Right renal pelvis (tissue), 4 donors: ENCODE measurements around the gene ATP12A. TPM values are rescaled to one million over a fixed set of nuclear protein-coding genes. Genes with fewer than 3 reads are reported as not detected.
"Not testable (repeated sequence)": the region's sequence is repeated elsewhere in the genome, so short reads cannot be mapped to it uniquely, and the experiment has no call there.

Experiments used
- DNase-seq, 4 donors: peaks; one replicate each; pipeline ENCODE4 v3.0.0-alpha.2; 2013; ENCODE audit warnings: low read depth in 4 of 4, low spot score in 3 of 4, missing footprints in 1 of 4
- polyA plus RNA-seq, 4 donors: library from polyadenylated mRNA; unstranded; fragments of 120-200 nt; gene quantifications; one replicate each; pipeline ENCODE4 v1.2.1, GENCODE V29; 2013; ENCODE audit not compliant: insufficient read length in 4 of 4

Gene ATP12A
- polyA plus RNA-seq, 4 donors: 9.8 to 29.3 (median 19.9) TPM

DNA sequence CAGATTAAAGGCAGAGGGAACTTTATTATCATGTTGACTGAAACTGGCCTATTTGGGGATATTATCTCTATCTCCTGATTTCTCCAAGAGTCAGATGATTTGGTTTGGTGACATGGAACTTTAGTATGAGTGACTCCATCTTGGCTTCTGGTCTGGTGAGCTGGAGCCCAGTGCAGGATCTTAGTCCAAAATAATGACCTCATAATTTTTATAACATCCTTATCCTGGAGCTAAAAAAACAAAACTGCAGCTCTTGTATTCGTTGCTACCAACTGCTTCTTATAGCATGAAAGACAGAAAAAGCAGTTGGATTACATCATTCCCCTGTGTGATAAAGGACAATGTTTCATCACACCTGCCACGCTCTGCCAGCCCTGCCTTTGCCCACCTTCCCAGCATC is 44.5 kb downstream of the ATP12A start:
- DNase-seq: no peak

DNA sequence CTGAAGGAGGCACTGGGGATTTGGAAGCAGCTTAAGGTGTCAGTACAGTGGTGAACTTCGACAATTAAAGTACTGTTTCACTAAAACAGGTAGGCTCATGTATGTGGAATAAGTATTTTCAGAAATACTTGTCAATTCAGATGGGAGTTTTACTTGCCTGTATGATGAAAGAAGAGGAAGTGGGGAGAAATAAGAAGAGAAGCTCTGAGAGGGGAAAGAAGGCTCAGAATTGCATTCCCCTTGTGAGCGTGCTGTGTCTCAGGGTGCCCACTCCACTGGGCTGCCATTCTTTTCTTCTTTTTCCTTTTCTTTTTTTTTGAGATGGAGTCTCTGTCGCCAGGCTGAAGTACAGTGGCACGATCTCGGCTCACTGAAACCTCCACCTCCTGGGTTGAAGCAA is 45.2 kb downstream of the ATP12A start:
- no peak for DNase-seq

- peak; percentile 45 to 67 (median 59) for DNase-seq
Observed at GRCh38 chr13:24727731-24728601, 47.8 kb downstream of the ATP12A start.

DNA sequence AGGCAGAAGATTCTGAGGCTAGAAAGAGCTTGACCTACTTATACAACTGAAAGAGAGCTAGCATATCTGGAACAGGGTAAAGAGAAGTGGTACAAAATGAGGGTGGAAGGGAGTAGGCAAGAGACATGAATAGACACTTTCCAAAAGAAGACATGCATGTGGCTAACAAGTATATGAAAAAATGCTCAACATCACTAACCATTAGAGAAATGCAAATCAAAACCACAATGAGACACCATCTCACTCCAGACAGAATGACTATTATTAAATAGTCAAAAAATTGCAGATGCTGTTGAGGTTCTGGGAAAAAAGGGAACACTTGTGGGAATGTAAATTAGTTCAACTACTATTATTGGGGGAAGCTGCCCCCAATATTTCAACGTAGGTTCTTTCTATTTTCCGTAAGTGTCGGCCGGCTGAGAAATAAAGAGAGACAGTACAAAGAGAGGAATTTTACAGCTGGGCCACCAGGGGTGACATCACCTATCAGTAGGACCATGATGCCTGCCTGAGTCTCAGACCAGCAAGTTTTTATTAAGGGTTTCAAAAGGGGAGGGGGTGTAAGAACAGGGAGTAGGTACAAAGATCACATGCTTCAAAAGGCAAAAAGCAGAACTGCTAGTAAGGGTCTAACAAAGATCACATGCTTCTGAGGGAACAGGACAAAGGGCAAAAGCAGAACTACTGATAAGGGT is 50.8 kb downstream of the ATP12A start:
- not testable (repeated sequence) for DNase-seq

- DNase-seq: no peak
Observed at GRCh38 chr13:24734950-24735349, 54.7 kb downstream of the ATP12A start.

- DNase-seq: no peak
Observed at GRCh38 chr13:24737042-24737441, 56.8 kb downstream of the ATP12A start.

GRCh38 chr13:24738366-24738847 is 58.2 kb downstream of the ATP12A start:
- DNase-seq: no peak

- no peak for DNase-seq
Observed at GRCh38 chr13:24740014-24740890, 60.0 kb downstream of the ATP12A start.

DNA sequence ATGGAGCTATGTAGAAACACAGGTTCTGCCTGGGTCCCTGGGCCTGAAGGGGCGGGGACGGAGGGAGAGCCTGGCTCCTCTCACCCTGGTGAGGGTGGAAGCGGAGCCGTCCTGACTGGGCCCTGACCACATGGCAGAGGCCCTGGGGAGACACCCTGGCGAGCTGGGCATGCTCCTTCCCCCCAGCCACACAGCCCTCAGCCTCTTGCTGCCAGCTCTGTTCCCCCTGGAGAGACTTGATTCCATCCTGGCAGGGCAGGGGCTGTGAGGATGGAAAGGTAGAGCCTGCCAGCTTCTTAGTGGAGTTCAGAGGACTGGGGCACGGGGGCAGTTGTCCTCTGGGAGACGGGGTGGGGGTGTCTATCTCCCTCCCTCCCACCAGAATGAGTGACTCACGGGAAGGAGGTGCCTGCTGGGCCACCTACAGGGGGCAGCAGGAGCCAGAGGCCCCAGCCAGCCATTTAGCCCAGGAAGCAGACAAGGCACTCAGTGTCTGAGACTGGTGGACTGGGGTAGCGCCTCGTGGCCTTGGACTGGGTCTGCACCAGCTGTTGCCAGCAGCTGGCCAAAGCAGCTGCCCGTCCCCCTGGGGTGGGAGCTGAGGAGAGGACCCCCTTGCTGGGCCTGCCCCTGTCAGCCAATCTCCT is 60.9 kb downstream of the ATP12A start:
- no peak for DNase-seq

DNA sequence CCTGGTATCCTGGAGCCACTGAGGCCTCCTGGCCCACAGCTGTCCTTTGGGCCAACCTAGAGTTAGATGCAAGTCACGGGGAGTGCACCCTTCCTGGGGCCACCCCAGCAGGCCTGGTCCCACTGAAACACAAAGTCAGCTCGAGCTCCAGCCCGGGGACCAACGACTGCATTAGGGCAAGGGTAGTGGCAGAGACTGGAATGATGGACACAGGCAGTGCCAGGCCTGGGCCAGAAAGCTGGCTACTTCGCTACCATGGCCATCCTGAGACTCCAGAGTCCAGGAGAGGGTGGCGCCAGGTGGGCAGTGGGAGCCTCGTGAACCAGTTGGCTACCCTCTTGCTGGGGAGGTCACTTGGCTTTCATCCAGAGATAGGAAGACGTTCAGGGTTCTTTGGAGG is 61.6 kb downstream of the ATP12A start:
- no peak for DNase-seq

DNA sequence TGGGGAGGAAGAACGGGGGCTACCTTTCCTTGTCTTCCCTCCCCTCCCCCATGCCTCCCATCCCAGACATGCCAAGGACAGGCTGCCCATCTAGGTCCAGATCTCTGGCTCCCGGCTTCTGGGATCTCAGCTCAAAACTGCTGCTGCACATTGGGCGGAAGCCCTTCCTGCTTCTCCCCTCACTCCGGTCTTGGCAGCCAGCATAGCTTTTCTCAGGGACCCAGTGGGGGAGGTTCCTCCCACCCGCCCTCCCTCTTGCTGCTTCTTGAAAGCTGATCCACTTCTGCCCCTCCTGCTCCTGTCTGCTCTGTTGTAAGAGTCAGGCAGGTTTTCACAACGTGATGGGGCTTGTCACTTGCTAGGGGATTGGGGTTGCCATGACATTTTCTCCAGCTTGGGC is 62.1 kb downstream of the ATP12A start:
- peak in 3 of 4 donors; percentile 12 to 42 (median 31) for DNase-seq

- DNase-seq: no peak
Observed at GRCh38 chr13:24742977-24743376, 62.8 kb downstream of the ATP12A start.

DNA sequence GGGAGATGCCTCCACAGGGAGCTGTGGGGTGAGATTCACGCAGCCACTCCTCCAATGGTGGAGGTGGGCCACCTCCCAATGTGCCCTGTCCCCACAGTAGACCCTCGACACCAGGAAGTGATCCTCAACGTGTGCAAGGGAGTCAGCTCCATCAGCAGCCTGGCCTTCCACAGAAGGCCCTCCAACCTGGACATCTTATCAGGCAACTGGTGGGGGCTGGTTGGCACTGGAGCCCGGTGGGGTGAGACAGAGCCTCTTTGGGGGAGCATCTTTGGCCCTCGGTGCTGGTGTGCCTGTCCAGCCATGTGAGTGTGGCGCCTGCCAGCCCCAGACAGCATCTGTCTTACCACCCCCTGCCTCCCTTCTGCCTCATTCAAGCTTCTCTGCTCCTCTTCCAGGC is 64.0 kb downstream of the ATP12A start:
- no peak for DNase-seq

DNA sequence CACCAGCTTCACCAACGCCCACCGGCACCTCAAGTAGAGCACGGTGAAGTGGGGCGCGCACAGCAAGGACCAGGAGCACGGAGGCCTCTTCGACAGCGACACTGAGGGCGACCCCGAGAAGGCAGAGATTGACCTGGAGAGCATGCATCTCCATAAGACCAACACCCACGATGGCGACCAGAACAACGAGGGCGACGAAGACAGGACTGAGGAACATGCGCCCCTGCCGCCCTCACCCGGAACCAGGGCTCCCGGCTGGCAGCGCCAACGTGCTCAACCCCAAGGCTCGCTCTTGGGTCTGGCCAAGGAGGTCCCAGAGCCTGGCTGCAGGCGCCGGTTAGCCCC is 65.3 kb downstream of the ATP12A start:
- no peak for DNase-seq

DNA sequence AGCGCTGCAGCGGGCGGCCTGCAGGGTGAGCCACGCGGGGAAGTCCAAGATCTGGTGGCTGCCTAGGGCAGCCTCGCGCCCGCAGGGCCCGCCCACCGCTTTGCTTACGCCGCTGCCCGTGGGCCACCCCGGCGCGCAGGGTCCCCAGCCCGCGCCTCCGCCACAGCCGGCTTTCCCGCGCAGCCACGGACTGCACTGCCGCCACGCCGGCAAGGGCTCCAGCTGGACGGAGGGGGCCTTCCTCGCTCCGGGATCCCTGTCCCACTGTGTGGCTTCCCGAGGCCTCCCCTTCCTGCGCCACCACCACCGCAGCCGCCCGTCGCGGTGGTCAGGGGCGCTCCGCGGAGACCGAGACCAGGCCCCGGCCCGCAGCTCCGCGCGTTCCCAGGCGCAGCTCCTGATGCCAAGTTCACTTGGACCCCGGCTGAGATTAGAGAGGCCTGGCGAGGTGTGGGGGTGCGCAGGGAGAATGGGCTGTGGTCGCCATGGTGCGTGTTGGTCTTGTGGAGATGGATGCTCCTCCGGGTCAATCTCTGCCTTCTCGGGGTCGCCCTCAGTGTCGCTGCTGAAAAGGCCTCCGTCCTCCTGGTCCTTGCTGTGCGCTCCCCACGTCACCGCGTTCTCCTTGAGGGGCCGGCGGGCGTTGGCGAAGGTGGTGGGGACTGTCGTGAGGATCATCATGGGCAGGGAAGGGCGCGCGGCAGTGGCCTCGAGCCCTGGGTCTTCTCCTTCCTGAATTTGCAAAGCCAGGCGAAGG is 65.8 kb downstream of the ATP12A start:
- DNase-seq: peak in 1 of 4 donors; percentile 4

GRCh38 chr13:24746618-24747247 is 66.5 kb downstream of the ATP12A start:
- DNase-seq: peak in 1 of 4 donors; percentile 29

DNA sequence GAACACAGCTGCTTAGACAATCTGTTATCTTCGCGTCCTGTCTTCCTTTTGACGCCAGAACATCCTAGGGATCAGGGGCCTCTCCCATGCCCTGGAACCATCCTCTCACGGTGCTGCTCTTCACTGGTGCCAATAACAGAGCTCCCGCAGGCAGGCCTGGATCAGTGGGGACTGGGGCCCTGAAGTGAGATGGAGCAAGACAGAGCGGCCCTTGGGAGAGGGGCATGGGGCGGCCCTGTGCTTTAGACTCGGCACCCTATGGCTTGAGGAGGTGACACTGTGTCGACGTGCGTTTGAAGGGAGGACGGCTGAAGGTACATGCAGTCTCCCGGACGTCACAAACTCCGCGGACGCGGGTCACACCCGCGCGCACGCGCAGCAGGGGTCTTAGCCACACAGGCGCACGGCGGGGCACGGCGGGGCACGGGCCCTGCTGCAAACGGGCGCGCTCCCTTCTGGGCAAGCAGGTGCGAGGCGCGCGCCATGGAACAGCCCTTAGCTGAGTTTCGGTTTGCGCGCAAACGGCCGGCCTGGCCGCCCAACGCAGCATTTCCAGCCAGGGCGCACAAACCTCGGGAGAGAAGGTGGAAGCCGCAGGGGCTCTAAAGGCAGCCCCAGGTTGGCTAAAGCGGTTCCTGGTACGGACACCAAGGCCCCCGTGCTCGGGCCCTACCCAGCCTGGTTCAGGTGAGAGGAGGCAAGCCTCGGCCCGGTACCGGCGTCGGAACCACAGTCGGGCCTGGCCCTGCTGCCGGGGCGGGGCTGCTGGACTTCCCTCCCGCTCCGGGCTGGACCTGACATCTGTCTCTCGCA is 67.2 kb downstream of the ATP12A start:
- peak in 1 of 4 donors; percentile 21 for DNase-seq

DNA sequence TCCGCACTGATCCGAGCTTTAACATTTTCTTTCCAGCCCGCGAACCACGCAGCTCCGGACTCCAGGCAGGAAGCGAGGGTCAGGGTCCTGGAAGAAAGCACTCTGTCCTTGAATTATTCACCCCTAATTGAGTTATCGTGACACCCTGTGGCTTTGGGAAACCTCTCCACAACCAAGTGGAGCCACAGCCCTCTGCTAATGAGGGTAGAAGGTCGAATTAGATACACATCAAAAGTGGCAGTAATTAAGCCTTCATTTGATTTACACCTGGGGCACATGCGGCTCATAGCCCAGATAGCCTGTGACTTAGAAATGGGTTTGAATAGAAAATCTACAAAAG is 67.8 kb downstream of the ATP12A start:
- peak in 1 of 4 donors; percentile 15 for DNase-seq
